SK-N-MC (cell line): ENCODE results near the gene HSPA1B.

Source experiments
- EZH2 ChIP-seq: fragments of 200-600 bp; sonication (generic); IDR thresholded peaks from one replicate; pipeline ENCODE4 v1.6.1; 2017; ENCODE audit warnings: antibody characterized with exemption
- POLR2AphosphoS5 ChIP-seq: IDR thresholded peaks from 2 replicates; pipeline ENCODE4 v1.6.1; 2012; ENCODE audit warnings: mild to moderate bottlenecking, low read depth, low read length, borderline replicate concordance

GRCh38 chr6:31834367-31835250 lies 7.1 kb downstream of the HSPA1B start:
- TF ChIP-seq POLR2AphosphoS5 = peak; percentile 100
- no peak for TF ChIP-seq EZH2
